CD14-positive monocyte (primary cell): ENCODE results near the gene TP53TG5. TPM values are rescaled to one million over a fixed set of nuclear protein-coding genes. Genes with fewer than 3 reads are reported as not detected.

ENCODE experiments used
- DNase-seq, 3 donors: peaks; one replicate each; pipeline ENCODE4 v3.0.0-alpha.2; 2011 to 2022
- H2AFZ ChIP-seq: 2 replicates; pipeline ENCODE4 v1.6.0; 2012; ENCODE audit warnings: mild to moderate bottlenecking, low read depth, low read length, inconsistent platforms; ENCODE audit not compliant: insufficient read depth, poor library complexity, severe bottlenecking
- H3K27ac ChIP-seq, 2 donors: 1 replicate in 1 of 2; 2 replicates in 1 of 2; pipeline ENCODE4 v1.5.1; 2012 to 2013; ENCODE audit warnings: low read length in 2 of 2, control low read depth in 1 of 2, inconsistent platforms in 1 of 2, low read depth in 1 of 2, mild to moderate bottlenecking in 1 of 2
- H3K27me3 ChIP-seq, 2 donors: one replicate each; pipeline versions ENCODE4 v1.6.0 to v1.6.1; 2011 to 2013; ENCODE audit warnings: low read length in 2 of 2; ENCODE audit not compliant: control insufficient read depth in 2 of 2, insufficient read depth in 2 of 2
- H3K36me3 ChIP-seq, 2 donors: replicated peaks in 1 of 2; 1 replicate in 1 of 2; 2 replicates in 1 of 2; pipeline versions ENCODE4 v1.5.1 to v1.6.1; 2012 to 2013; ENCODE audit warnings: low read length in 2 of 2, control low read depth in 1 of 2, inconsistent platforms in 1 of 2, mild to moderate bottlenecking in 1 of 2; ENCODE audit not compliant: insufficient read depth in 2 of 2, control insufficient read depth in 1 of 2
- H3K4me1 ChIP-seq, 2 donors: 1 replicate in 1 of 2; 2 replicates in 1 of 2; pipeline versions ENCODE4 v1.5.1 to v1.6.1; 2012 to 2013; ENCODE audit warnings: low read length in 2 of 2, control low read depth in 1 of 2, inconsistent platforms in 1 of 2, mild to moderate bottlenecking in 1 of 2, moderate library complexity in 1 of 2; ENCODE audit not compliant: insufficient read depth in 2 of 2, control insufficient read depth in 1 of 2
- H3K4me2 ChIP-seq: replicated peaks from 2 replicates; pipeline ENCODE3; 2012; ENCODE audit warnings: low read length, moderate library complexity, mild to moderate bottlenecking; ENCODE audit not compliant: poor library complexity, severe bottlenecking; ENCODE audit errors: extremely low read depth
- H3K4me3 ChIP-seq, 3 experiments: fragments of 200-600 bp in 1 of 3; sonication (generic) in 1 of 3; replicated peaks in 1 of 3; 1 replicate in 2 of 3; 2 replicates in 1 of 3; pipeline ENCODE4 v1.5.1; 2011 to 2013; ENCODE audit warnings: low read length in 3 of 3, mild to moderate bottlenecking in 3 of 3, control low read depth in 2 of 3, low read depth in 2 of 3, inconsistent platforms in 1 of 3, moderate library complexity in 1 of 3
- H3K79me2 ChIP-seq: 2 replicates; pipeline ENCODE4 v1.6.0; 2012; ENCODE audit warnings: mild to moderate bottlenecking, control low read depth, inconsistent platforms, low read length, moderate library complexity; ENCODE audit not compliant: insufficient read depth
- H3K9ac ChIP-seq: 2 replicates; pipeline ENCODE4 v1.6.0; 2017; ENCODE audit warnings: low read length, mild to moderate bottlenecking; ENCODE audit not compliant: insufficient read depth, poor library complexity, severe bottlenecking
- H3K9me3 ChIP-seq, 2 donors: replicated peaks in 1 of 2; 1 replicate in 1 of 2; 2 replicates in 1 of 2; pipeline versions ENCODE4 v1.5.1 to v1.6.1; 2012 to 2013; ENCODE audit warnings: low read length in 2 of 2, control low read depth in 1 of 2; ENCODE audit not compliant: control insufficient read depth in 1 of 2, insufficient read depth in 1 of 2
- H4K20me1 ChIP-seq: 2 replicates; pipeline ENCODE4 v1.6.0; 2012; ENCODE audit warnings: mild to moderate bottlenecking, low read length, control low read depth, moderate library complexity; ENCODE audit not compliant: insufficient read depth
- H3K27ac Mint-ChIP-seq, 7 donors: one replicate each; pipeline ENCODE4 v1.8.0; 2020; ENCODE audit warnings: mild to moderate bottlenecking in 7 of 7, mixed read lengths in 7 of 7, moderate library complexity in 6 of 7, inconsistent platforms in 2 of 7
- H3K27me3 Mint-ChIP-seq, 3 donors: one replicate each; pipeline ENCODE4 v1.8.0; 2021 to 2022; ENCODE audit warnings: low read depth in 3 of 3, mild to moderate bottlenecking in 3 of 3, mixed read lengths in 3 of 3, moderate library complexity in 3 of 3, inconsistent platforms in 1 of 3
- H3K36me3 Mint-ChIP-seq, 2 donors: one replicate each; pipeline ENCODE4 v1.8.0; 2020; ENCODE audit warnings: mixed read lengths in 2 of 2, inconsistent platforms in 1 of 2, mild to moderate bottlenecking in 1 of 2
- H3K4me1 Mint-ChIP-seq: one replicate; pipeline ENCODE4 v1.8.0; 2020; ENCODE audit warnings: mild to moderate bottlenecking, mixed read lengths
- H3K4me3 Mint-ChIP-seq, 2 donors: one replicate each; pipeline ENCODE4 v1.8.0; 2020; ENCODE audit warnings: mild to moderate bottlenecking in 2 of 2, mixed read lengths in 2 of 2, moderate library complexity in 1 of 2
- H3K9me3 Mint-ChIP-seq, 7 donors: one replicate each; pipeline ENCODE4 v1.8.0; 2020 to 2022; ENCODE audit warnings: mixed read lengths in 7 of 7, mild to moderate bottlenecking in 6 of 7, moderate library complexity in 6 of 7, inconsistent platforms in 2 of 7
- CTCF ChIP-seq: fragments of 200-600 bp; IDR thresholded peaks from one replicate; pipeline ENCODE4 v1.8.0; 2022; ENCODE audit warnings: antibody characterized with exemption, mild to moderate bottlenecking
- WGBS: methylation state at CpG from one replicate; pipeline ENCODE4 v1.1.5; 2013; ENCODE audit warnings: missing lambda C conversion rate; ENCODE audit not compliant: insufficient coverage; 5-methylcytosine and 5-hydroxymethylcytosine counted together
- intact Hi-C, 2 donors: fragments of 100-400 bp; cut with micrococcal nuclease; formaldehyde crosslinking; loops; one replicate each; pipeline versions ENCODE4 v1.15.0 to v1.15.1; 2023
- polyA plus RNA-seq, 3 donors: library from polyadenylated mRNA; depleted of rRNA in 1 of 3; unstranded in 2 of 3; stranded (reverse) in 1 of 3; fragments of 300-500 nt in 2 of 3; fragments of >200 nt in 1 of 3; fragmentation: Illumina TruSeq in 2 of 3; gene quantifications; 1 replicate in 2 of 3; 2 replicates in 1 of 3; pipeline ENCODE4 v1.2.3, GENCODE V29; 2012 to 2021

TP53TG5 gene
- polyA plus RNA-seq, 3 donors = 0.11 TPM; not detected in 2

GRCh38 chr20:45420125-45420524 is 42.0 kb upstream of the TP53TG5 start:
- peaks cover 68 to 72% of the 10 kb centered on the region in 2 donors for H3K36me3 ChIP-seq
- H3K4me3 Mint-ChIP-seq = no peak overlapping the region

More at GRCh38 chr20:45420125-45420524, 42.0 kb upstream of the TP53TG5 start:
- no peak for TF ChIP-seq CTCF
- Histone ChIP-seq H3K4me2 (no peak overlapping the region), H3K79me2 (peaks cover 35% of the 10 kb centered on the region), H3K9ac (no peak overlapping the region), H2AFZ (no peak overlapping the region), H3K4me3 (no peak overlapping the region), H3K27me3 (no peaks in the 10 kb centered on the region), H4K20me1 (peaks cover 6% of the 10 kb centered on the region), H3K9me3 (no peaks in the 10 kb centered on the region), H3K27ac (no peak overlapping the region), H3K4me1 (peaks cover 10 to 22% of the 10 kb centered on the region in 2 donors)
- H3K4me1 Mint-ChIP-seq = peaks cover 14% of the 10 kb centered on the region
- H3K36me3 Mint-ChIP-seq = peaks cover 64 to 74% of the 10 kb centered on the region in 2 donors
- no peaks in the 10 kb centered on the region for H3K27me3 Mint-ChIP-seq
- DNase-seq = no peak
- intact Hi-C loops = no loop called here
- H3K27ac Mint-ChIP-seq = peak overlapping the region in 4 of 7 donors; percentile 1 to 77 (median 26)
- WGBS = 97% methylated on average over 8 of the region's 8 CpGs
- no peaks in the 10 kb centered on the region for H3K9me3 Mint-ChIP-seq
